Measurements from ENCODE around the gene CUL1. TPM values are rescaled to one million over a fixed set of nuclear protein-coding genes. Genes with fewer than 3 reads are reported as not detected.

The CUL1 gene
- total and polyA plus RNA-seq, 7 donors: 24.0 to 72.8 (median 53.9) TPM

GRCh38 chr7:148847815-148848734, 149.4 kb downstream of the CUL1 start:
- Histone ChIP-seq H3K36me3 (no peaks in the 10 kb centered on the region), H3K4me3 (no peak overlapping the region), H3K27ac (no peak overlapping the region), H3K9me3 (no peaks in the 10 kb centered on the region), H3K27me3 (no peaks in the 10 kb centered on the region), H3K4me1 (no peaks in the 10 kb centered on the region)
- intact Hi-C loops (cut with DNase I): no loop called here
- no peak for DNase-seq
- TF ChIP-seq POLR2A (IDR thresholded peaks at IDR 0.05): no peak
- no peak for TF ChIP-seq CTCF (IDR thresholded peaks at IDR 0.05)
- no peak for TF ChIP-seq POLR2AphosphoS5 (IDR thresholded peaks at IDR 0.05)
- TF ChIP-seq EP300 (IDR thresholded peaks at IDR 0.05): no peak
- WGBS, 2 donors: 82 to 83% methylated on average over 9 of the region's 9 CpGs

- TF ChIP-seq CTCF (IDR thresholded peaks at IDR 0.05) (no peak), POLR2A (IDR thresholded peaks at IDR 0.05) (no peak), EP300 (IDR thresholded peaks at IDR 0.05) (no peak), POLR2AphosphoS5 (IDR thresholded peaks at IDR 0.05) (no peak)
- DNase-seq: no peak
- Histone ChIP-seq H3K36me3 (no peaks in the 10 kb centered on the region), H3K9me3 (no peaks in the 10 kb centered on the region), H3K4me1 (no peaks in the 10 kb centered on the region), H3K4me3 (no peak overlapping the region), H3K27ac (no peak overlapping the region), H3K27me3 (no peaks in the 10 kb centered on the region)
- WGBS, 2 donors: 91 to 93% methylated on average over 7 of the region's 7 CpGs
- intact Hi-C loops (cut with DNase I): no loop called here
Observed at GRCh38 chr7:148849393-148850098, 150.8 kb downstream of the CUL1 start.

GRCh38 chr7:148850564-148850963, 151.9 kb downstream of the CUL1 start:
- no peak for TF ChIP-seq POLR2A (IDR thresholded peaks at IDR 0.05)
- no peak for TF ChIP-seq CTCF (IDR thresholded peaks at IDR 0.05)
- no peak for TF ChIP-seq POLR2AphosphoS5 (IDR thresholded peaks at IDR 0.05)
- TF ChIP-seq EP300 (IDR thresholded peaks at IDR 0.05): no peak
- no peaks in the 10 kb centered on the region for H3K36me3 ChIP-seq
- no peaks in the 10 kb centered on the region for H3K4me1 ChIP-seq
- intact Hi-C loops (cut with DNase I): no loop called here
- 97 to 98% methylated on average over 5 of the region's 5 CpGs for WGBS, 2 donors
- no peak for DNase-seq
- no peak overlapping the region for H3K4me3 ChIP-seq
- H3K9me3 ChIP-seq: no peaks in the 10 kb centered on the region
- no peak overlapping the region for H3K27ac ChIP-seq
- H3K27me3 ChIP-seq: no peaks in the 10 kb centered on the region

Small RNA genes within 50 kb of the gene (small RNA-seq; reads per million reads assigned to genes)
- gene RNU7-20P: 0 reads per million in 3 donors

Other genes starting within 250 kb of the CUL1 start
- gene C7orf33, start 108.1 kb upstream of the CUL1 start, total RNA-seq: not detected
- gene C7orf33, start 108.1 kb upstream of the CUL1 start, polyA plus RNA-seq: not detected
- gene EZH2, start 185.4 kb downstream of the CUL1 start, total RNA-seq: 1 to 10 TPM in 2 of 4 donors, under 1 TPM in 2; 0.71 to 1.9 (median 1.1) TPM
- gene EZH2, start 185.4 kb downstream of the CUL1 start, polyA plus RNA-seq: 10 to 100 TPM in 1 of 3 donors, 1 to 10 TPM in 2; 4.2 to 14.6 (median 5.1) TPM

Measured in sigmoid colon (tissue), 7 donors.